Natural killer cell (primary cell): ENCODE measurements around the gene GPR84. TPM values are rescaled to one million over a fixed set of nuclear protein-coding genes. Genes with fewer than 3 reads are reported as not detected.

Experiments
- ATAC-seq, 3 donors: fragments of 150-1000 bp in 2 of 3; fragments of 200-7000 bp in 1 of 3; cut with Tn5 transposase; 1 replicate in 1 of 3; 2 replicates in 2 of 3; pipeline ENCODE4 v1.10.0; 2021; ENCODE audit warnings: mild to moderate bottlenecking in 2 of 3, moderate library complexity in 2 of 3
- DNase-seq, 2 donors: peaks; one replicate each; pipeline versions ENCODE4 v3.0.0 to v3.0.0-alpha.2; 2013 to 2021; ENCODE audit warnings: mixed read lengths in 1 of 2
- H3K27ac ChIP-seq: one replicate; pipeline ENCODE4 v1.5.1; 2013; ENCODE audit warnings: mild to moderate bottlenecking, low read length
- H3K27me3 ChIP-seq: one replicate; pipeline ENCODE4 v1.6.1; 2013; ENCODE audit warnings: low read length; ENCODE audit not compliant: control insufficient read depth, insufficient read depth
- H3K36me3 ChIP-seq: one replicate; pipeline ENCODE4 v1.6.1; 2013; ENCODE audit warnings: low read length; ENCODE audit not compliant: control insufficient read depth, insufficient read depth
- H3K4me1 ChIP-seq: one replicate; pipeline ENCODE4 v1.6.1; 2013; ENCODE audit warnings: low read length; ENCODE audit not compliant: control insufficient read depth, insufficient read depth
- H3K4me3 ChIP-seq: one replicate; pipeline ENCODE4 v1.5.1; 2013; ENCODE audit warnings: low read length
- H3K9me3 ChIP-seq: one replicate; pipeline ENCODE4 v1.6.1; 2013; ENCODE audit warnings: low read length; ENCODE audit not compliant: control insufficient read depth, insufficient read depth
- H3K27ac Mint-ChIP-seq, 2 donors: one replicate each; pipeline ENCODE4 v1.8.0; 2022; ENCODE audit warnings: mild to moderate bottlenecking in 2 of 2, mixed read lengths in 2 of 2, moderate library complexity in 1 of 2
- H3K27me3 Mint-ChIP-seq, 2 donors: one replicate each; pipeline ENCODE4 v1.8.0; 2022; ENCODE audit warnings: low read depth in 2 of 2, mixed read lengths in 2 of 2
- H3K36me3 Mint-ChIP-seq: one replicate; pipeline ENCODE4 v1.8.0; 2022; ENCODE audit warnings: mixed read lengths
- H3K4me1 Mint-ChIP-seq, 2 donors: one replicate each; pipeline ENCODE4 v1.8.0; 2022; ENCODE audit warnings: mixed read lengths in 2 of 2
- H3K4me3 Mint-ChIP-seq: one replicate; pipeline ENCODE4 v1.8.0; 2022; ENCODE audit warnings: mild to moderate bottlenecking, moderate library complexity, mixed read lengths
- H3K9me3 Mint-ChIP-seq, 2 donors: one replicate each; pipeline ENCODE4 v1.8.0; 2022; ENCODE audit warnings: mixed read lengths in 2 of 2
- CTCF ChIP-seq: fragments of 200-600 bp; IDR thresholded peaks from one replicate; pipeline ENCODE4 v1.8.0; 2022; ENCODE audit warnings: antibody characterized with exemption
- WGBS: methylation state at CpG from one replicate; pipeline ENCODE4 v1.1.7; 2013; ENCODE audit warnings: missing lambda C conversion rate; ENCODE audit not compliant: insufficient coverage; 5-methylcytosine and 5-hydroxymethylcytosine counted together
- intact Hi-C: fragments of 100-400 bp; cut with micrococcal nuclease; formaldehyde crosslinking; loops from one replicate; pipeline ENCODE4 v1.14.2; 2022
- total RNA-seq, 4 donors: library from RNA; stranded (reverse); fragments of 120-200 nt in 1 of 4; gene quantifications; one replicate each; pipeline versions ENCODE4 v1.2.3 to v1.2.4, GENCODE V29; 2013 to 2022

The GPR84 gene
- total RNA-seq, 3 donors from 2014 or later (not counting 1 experiment from before 2014, with no cell fraction given) = 0.45 to 4.9 (median 0.59) TPM

- no peaks in the 10 kb centered on the region for H3K36me3 Mint-ChIP-seq
- H3K36me3 ChIP-seq = no peaks in the 10 kb centered on the region
- 95% methylated on average over 9 of the region's 10 CpGs for WGBS
- peaks cover 5 to 10% of the 10 kb centered on the region in 2 donors for H3K4me1 Mint-ChIP-seq
- no peaks in the 10 kb centered on the region for H3K27me3 ChIP-seq
- peaks cover 11% of the 10 kb centered on the region for H3K4me1 ChIP-seq
- no peak overlapping the region for H3K27ac Mint-ChIP-seq
- H3K9me3 Mint-ChIP-seq = no peaks in the 10 kb centered on the region
- no peak overlapping the region for H3K4me3 ChIP-seq
- no peak overlapping the region for H3K4me3 Mint-ChIP-seq
- DNase-seq = no peak
- no peaks in the 10 kb centered on the region for H3K27me3 Mint-ChIP-seq
- no peak for TF ChIP-seq CTCF
- no peaks in the 10 kb centered on the region for H3K9me3 ChIP-seq
- H3K27ac ChIP-seq = no peak overlapping the region
- intact Hi-C loops = no loop called here
- no peak for ATAC-seq
These were observed 9.6 kb upstream of the GPR84 start for GRCh38 chr12:54373649-54374561.

DNA sequence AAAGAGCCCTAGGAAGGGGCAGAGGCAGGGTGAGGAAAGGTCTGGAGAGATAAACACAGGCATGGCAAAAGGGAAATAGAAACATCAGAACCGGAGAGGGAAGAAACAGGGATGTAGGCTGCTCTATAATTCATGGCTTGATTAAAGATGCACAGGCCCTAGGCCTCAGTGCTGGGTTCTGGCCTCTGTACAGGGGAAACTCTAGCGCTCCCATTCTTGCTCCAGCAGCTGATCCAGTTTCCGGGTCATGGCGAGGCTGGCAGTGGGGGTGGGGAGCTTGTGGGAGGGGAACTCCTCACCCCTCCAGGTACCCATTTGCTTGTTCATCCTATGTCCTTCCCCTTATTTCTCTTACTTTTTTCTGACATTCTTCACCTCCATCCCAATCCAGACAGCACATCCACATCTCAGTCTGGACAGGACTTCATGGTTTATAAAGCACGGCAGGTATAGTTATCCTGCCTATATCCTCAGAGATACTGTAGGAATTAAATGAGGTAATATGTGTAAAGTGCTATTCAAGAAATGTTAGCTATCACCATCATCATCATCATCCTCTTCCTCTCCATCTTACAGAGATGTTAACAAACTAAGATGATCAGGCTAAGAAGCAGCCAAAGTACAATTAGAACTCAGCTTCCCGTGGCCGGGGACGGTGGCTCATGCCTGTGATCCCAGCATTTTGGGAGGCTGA lies 8.0 kb upstream of the GPR84 start:
- Histone ChIP-seq H3K4me1 (peaks cover 17% of the 10 kb centered on the region), H3K4me3 (no peak overlapping the region), H3K9me3 (no peaks in the 10 kb centered on the region), H3K36me3 (no peaks in the 10 kb centered on the region), H3K27me3 (no peaks in the 10 kb centered on the region), H3K27ac (no peak overlapping the region)
- Mint-ChIP-seq H3K4me3 (peak overlapping the region; percentile 25), H3K9me3 (no peaks in the 10 kb centered on the region), H3K27me3 (no peaks in the 10 kb centered on the region), H3K36me3 (no peaks in the 10 kb centered on the region), H3K4me1 (peaks cover 14 to 20% of the 10 kb centered on the region in 2 donors), H3K27ac (peak overlapping the region in 1 of 2 donors; percentile 79)
- intact Hi-C loops = no loop called here
- DNase-seq (no peak), ATAC-seq (no peak)
- WGBS = 75% methylated on average over 5 of the region's 8 CpGs
- no peak for TF ChIP-seq CTCF

DNA sequence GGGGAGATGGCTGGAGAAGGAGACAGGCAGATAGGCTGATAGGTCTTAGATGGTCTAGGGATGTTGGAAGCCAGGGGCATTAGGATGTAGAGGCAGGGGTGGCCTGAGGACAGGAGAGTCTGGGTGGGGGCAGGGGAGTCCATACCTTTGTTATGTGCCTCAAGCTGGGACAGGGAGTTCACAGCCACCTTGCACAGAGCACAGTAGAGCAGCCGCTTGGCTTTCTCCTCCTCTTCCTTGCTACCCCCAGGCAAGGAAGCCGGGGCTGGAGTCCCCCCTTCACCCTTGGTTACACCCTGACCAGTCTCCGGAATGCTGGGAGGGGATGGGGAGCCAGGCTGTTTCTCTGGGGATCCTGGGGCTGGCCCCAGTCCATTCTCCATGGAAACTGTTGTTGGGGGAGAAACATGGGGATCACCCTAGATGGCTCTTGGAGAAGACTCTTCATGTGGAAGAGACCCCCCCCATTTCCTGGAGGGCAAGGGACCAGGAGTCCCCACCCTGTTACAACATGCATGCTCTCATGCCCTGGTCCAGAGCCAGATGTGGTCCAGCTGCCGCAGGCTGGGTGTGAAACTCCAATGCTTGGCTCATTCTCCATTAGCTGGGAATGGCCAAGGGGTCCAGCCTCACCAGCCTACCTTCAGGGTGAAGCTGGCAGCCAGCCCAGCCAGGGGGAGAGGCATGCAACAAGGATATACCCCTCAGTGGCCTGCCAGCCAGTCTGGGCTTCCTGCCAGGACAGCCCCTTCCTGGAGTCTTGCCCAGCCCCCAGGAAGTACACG lies 7.2 kb upstream of the GPR84 start:
- WGBS = 76% methylated on average over 4 of the region's 5 CpGs

More for the DNA sequence above, 7.2 kb upstream of the GPR84 start:
- Mint-ChIP-seq H3K36me3 (no peaks in the 10 kb centered on the region), H3K4me1 (peaks cover 14 to 20% of the 10 kb centered on the region in 2 donors), H3K9me3 (no peaks in the 10 kb centered on the region), H3K27ac (peak overlapping the region in 1 of 2 donors; percentile 79), H3K4me3 (peak overlapping the region; percentile 25), H3K27me3 (no peaks in the 10 kb centered on the region)
- DNase-seq = no peak
- intact Hi-C loops = no loop called here
- no peaks in the 10 kb centered on the region for H3K27me3 ChIP-seq
- H3K4me1 ChIP-seq = peaks cover 17% of the 10 kb centered on the region
- ATAC-seq = no peak
- no peaks in the 10 kb centered on the region for H3K9me3 ChIP-seq
- H3K27ac ChIP-seq = no peak overlapping the region
- no peaks in the 10 kb centered on the region for H3K36me3 ChIP-seq
- TF ChIP-seq CTCF = no peak
- no peak overlapping the region for H3K4me3 ChIP-seq
